HG03060 (cell line): ENCODE data around the gene IGFL2.
"Not testable (repeated sequence)": the region's sequence is repeated elsewhere in the genome, so short reads cannot be mapped to it uniquely, and the experiment has no call there.

Experiments
- ATAC-seq: cut with Tn5 transposase; IDR thresholded peaks from one replicate; pipeline ENCODE4 v1.9.1; 2021; ENCODE audit warnings: low read depth, moderate number of reproducible peaks; ENCODE audit not compliant: unreplicated experiment

The IGFL2 gene

GRCh38 chr19:46206682-46207081, 58.6 kb downstream of the IGFL2 start:
- ATAC-seq = no peak

DNA sequence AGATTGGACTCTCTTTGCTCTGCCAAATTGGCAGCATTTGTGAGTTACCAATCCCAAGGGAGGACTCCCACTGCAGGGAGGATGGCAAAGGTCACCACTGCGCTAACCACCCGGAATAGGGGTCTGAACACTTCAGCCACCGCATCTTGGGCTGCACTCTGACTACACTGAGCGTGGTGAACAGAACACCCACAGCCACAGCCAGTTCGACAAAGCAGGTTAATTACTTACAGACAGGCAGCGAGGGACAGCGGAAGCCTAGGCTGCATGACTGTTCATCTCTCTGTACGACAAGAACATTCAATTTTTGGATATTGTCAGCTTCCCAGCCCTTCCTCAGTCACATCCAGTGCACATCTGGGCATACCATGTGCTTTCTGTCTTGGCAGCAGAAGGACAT, 59.8 kb downstream of the IGFL2 start:
- not testable (repeated sequence) for ATAC-seq

- ATAC-seq = no peak
Observed at GRCh38 chr19:46209051-46209450, 61.0 kb downstream of the IGFL2 start.

DNA sequence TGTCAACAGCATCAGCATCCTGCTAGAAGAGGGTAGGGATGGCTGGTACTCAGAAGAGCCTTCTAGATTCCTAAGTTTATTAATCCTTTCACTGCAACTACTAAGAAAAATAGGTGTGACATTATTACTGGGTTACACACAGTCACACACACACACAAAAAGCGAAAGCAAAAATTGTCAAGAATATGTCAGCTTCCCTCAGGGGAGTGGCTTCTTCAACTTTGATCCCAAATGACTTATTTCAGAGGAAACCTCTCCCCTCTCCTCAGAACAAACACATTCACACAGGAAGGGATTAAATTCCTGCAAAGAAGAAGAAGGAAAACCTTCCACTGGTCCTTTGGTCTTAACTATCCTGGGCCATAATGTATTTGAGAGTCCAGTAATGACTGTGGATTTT, 61.4 kb downstream of the IGFL2 start:
- no peak for ATAC-seq

- no peak for ATAC-seq
Observed at GRCh38 chr19:46210669-46211068, 62.6 kb downstream of the IGFL2 start.
